22Rv1 (cell line): ENCODE measurements around the gene ICAM1.
"Not testable (repeated sequence)": the region's sequence is repeated elsewhere in the genome, so short reads cannot be mapped to it uniquely, and the experiment has no call there.

Experiments used
- H3K27ac ChIP-seq: fragments of 450-650 bp; 2 replicates; pipeline ENCODE4 v1.5.1; 2017
- ZFX ChIP-seq: fragments of 450-650 bp; IDR thresholded peaks from 2 replicates; pipeline ENCODE4 v1.6.1; 2017; ENCODE audit warnings: antibody characterized with exemption, borderline replicate concordance
- TF ChIP-seq, protein P1 (sequence below): fragments of 450-650 bp; IDR thresholded peaks from 2 replicates; pipeline ENCODE4 v1.5.1; 2017; ENCODE audit warnings: mild to moderate bottlenecking

Gene ICAM1

DNA sequence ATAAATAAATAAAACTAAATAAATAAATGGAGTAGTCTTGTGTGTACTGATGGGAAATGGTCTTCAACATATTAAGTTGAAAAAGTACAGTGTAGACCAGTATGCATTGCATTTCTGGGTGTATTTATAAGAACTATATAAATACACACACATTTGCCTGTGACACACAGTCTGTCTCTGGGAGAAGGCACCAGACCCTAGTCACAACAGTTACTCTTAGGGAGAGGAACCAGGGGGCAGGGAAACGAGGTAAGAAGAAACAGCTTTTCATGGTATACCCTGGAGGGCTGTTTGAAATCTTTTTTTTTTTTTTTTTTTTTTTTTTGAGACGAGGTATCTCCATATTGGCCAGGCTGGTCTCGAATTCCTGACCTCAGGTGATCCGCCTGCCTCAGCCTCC lies 37.0 kb upstream of the ICAM1 start:
- TF ChIP-seq, protein P1, sequence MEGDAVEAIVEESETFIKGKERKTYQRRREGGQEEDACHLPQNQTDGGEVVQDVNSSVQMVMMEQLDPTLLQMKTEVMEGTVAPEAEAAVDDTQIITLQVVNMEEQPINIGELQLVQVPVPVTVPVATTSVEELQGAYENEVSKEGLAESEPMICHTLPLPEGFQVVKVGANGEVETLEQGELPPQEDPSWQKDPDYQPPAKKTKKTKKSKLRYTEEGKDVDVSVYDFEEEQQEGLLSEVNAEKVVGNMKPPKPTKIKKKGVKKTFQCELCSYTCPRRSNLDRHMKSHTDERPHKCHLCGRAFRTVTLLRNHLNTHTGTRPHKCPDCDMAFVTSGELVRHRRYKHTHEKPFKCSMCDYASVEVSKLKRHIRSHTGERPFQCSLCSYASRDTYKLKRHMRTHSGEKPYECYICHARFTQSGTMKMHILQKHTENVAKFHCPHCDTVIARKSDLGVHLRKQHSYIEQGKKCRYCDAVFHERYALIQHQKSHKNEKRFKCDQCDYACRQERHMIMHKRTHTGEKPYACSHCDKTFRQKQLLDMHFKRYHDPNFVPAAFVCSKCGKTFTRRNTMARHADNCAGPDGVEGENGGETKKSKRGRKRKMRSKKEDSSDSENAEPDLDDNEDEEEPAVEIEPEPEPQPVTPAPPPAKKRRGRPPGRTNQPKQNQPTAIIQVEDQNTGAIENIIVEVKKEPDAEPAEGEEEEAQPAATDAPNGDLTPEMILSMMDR = no peak
- no peak for TF ChIP-seq ZFX
- H3K27ac ChIP-seq = no peak overlapping the region

DNA sequence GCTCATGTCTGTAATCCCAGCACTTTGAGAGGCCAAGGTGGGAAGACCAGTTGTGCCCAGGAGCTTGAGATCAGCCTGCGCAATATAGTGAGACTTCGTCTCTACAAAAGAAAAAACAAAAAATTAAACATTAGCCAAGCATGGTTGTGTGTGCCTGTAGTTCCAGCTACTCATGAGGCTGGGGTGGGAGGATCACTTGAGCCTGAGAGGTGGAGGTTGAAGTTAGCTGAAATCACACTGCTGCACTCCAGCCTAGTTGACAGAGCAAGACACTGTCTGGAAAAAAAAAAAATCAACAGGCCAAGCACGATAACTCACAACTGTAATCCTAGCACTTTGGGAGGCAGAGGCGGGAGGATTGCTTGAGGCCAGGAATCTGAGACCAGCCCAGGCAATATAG lies 35.9 kb upstream of the ICAM1 start:
- TF ChIP-seq, protein P1 = no peak
- no peak for TF ChIP-seq ZFX
- H3K27ac ChIP-seq = no peak overlapping the region

DNA sequence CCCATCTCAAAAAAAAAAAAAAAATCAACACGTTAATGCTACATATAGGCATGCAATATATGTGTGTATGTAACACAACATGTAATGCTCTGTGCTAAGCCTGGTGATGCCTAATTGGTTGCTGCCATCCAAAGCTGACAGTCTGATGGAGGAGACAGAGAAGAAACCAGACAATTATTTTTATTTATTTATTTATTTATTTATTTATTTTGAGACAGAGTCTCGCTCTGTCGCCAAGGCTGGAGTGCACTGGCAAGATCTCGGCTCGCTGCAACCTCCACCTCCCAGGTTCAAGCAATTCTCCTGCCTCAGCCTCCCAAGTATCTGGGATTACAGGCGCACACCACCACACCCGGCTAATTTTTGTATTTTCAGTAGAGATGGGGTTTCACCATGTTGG lies 35.5 kb upstream of the ICAM1 start:
- H3K27ac ChIP-seq = not testable (repeated sequence)

DNA sequence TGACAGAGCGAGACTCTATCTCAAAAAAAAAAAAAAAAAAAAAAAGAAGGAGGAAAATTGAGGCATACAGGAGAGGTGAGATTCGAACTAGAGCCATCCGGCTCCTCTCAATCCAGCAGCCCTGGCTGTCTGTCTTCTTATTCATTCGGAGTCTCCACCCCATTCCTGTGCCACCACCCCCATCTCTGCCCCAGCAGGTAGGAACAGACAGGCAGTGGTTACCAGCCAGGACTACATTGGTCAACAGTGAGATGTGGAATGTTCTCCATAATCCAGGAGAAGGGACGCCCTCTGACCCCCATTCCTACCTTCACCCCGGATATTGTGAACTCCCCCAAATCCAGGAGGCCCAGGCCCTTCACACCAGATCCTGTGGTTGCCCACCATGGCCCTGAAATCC lies 33.2 kb upstream of the ICAM1 start:
- TF ChIP-seq ZFX = no peak
- TF ChIP-seq, protein P1 = no peak
- H3K27ac ChIP-seq = no peak overlapping the region

DNA sequence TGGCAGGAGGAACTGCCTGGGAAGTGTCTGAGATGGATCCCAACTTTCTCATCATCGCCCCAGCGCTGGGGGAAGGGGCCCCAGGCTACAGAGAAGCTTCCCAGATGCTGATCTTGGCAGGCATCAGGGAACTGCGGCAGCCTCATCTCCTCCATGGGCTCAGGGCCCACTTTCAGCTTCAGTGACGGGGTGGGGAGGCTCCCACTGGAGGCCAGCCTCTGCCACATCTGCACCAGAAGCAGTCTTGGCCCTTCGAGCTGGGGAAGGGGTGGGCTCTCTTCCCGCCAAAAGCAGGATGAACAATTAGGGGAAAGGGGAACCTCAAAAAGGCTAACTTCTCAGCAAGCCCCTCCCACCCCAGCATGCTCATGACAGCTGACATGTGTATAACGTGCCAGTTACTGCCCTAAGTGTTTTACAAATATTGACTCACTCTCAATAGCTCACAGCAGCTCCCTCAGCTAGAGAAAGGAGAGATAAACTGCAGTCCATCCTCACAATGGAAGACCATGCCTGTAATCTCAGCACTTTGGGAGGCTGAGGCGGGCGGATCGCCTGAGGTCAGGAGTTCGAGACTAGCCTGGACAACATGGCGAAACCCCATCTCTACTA lies 32.6 kb upstream of the ICAM1 start:
- no peak for TF ChIP-seq ZFX
- TF ChIP-seq, protein P1 = no peak
- no peak overlapping the region for H3K27ac ChIP-seq

DNA sequence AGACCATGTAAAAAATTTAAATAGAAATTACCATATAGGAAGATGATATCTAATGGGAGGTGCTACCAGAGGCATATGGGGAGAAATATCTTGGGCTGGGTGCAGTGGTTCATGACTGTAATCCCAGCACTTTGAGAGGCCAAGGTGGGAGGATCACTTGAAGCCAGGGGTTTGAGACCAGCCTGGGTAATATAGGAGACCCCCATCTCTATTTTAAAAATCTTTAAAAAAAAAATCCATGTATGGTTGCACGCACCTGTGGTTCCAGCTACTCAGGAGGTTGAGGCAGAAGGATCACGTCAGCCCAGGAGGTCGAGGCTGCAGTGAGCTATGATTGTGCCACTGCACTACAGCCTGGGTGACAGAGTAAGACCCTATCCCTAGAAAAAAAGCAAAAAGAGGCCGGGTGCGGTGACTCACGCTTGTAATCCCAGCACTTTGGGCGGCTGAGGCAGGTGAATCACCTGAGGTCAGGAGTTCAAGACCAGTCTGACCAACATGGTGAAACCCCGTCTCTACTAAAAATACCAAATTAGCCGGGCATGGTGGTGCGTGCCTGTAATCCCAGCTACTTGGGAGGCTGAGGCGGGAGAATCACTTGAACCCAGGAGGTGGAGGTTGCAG lies 29.0 kb upstream of the ICAM1 start:
- H3K27ac ChIP-seq = not testable (repeated sequence)

DNA sequence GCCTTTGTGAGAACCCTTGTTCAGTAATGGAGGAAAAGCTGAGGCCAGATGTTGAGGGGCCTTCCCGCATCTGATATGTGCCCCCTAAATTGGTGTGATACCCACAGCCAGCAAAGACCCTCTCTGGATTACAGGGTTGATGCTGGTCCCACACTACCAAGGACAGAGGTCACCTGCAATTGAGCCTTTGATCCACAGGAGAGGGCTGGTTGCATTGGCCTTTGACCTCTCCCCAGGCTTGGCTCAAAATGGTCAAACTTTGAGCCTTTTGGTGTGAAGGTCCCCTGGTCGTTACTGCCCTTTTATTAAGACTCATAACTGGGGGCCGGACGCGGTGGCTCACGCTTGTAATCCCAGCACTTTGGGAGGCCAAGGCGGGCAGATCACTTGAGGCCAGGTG lies 27.3 kb upstream of the ICAM1 start:
- no peak for TF ChIP-seq ZFX
- TF ChIP-seq, protein P1 = no peak
- H3K27ac ChIP-seq = no peak overlapping the region

DNA sequence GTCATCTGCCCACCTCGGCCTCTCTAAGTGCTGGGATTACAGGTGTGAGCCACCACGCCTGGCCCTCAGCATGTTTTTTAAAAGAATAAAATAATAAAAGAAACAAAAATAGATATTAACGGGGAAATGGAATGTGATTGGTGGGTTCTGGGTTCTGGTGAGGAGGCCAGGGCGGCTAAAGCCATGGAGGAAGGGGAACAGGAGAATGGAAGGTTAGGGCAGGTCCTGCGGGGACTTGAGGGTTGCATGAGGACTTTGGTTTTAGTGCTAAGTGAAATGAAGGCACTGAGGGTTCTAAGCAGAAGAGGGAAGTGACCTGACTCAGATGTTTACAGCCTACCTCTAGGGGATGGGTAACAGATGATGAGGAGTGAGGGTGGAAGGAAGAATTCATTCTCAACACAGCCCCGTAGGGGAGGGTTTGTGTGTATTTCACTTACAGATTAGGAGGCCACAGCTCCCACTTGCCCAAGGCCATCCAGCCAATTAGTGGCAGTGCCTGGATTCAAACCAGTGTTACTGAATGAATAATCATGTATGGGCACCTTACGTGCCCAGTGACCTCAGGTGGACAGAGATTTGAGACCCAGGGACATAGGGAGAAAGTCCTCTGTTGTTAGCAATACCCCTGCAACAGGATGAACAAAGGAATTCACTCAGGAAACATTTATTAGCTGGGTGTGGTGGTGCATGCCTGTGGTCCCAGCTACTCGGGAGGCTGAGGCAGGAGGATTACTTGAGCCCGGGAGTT lies 25.6 kb upstream of the ICAM1 start:
- TF ChIP-seq, protein P1 = no peak
- TF ChIP-seq ZFX = no peak
- H3K27ac ChIP-seq = no peak overlapping the region
